GM18499 (cell line): ENCODE data around the gene OR5L1.

ENCODE experiments used
- ATAC-seq: cut with Tn5 transposase; IDR thresholded peaks from one replicate; pipeline ENCODE4 v1.9.1; 2021; ENCODE audit warnings: moderate number of reproducible peaks; ENCODE audit not compliant: insufficient read depth, unreplicated experiment

The OR5L1 gene

GRCh38 chr11:55811067-55811466, at the start of gene OR5L1:
OR5L1 (plus strand) TSS chr11:55811367; CDS start chr11:55811467, 100 bp downstream.
- ATAC-seq, result no peak

- no peak for ATAC-seq
Observed at GRCh38 chr11:55773138-55773537, 38.0 kb upstream of the OR5L1 start, which contains the start of gene OR5D13. OR5D13 (plus strand) TSS chr11:55773438; CDS start chr11:55773438, 0 bp downstream.

- ATAC-seq, result no peak
Observed at GRCh38 chr11:55791606-55792005, 19.6 kb upstream of the OR5L1 start.

- no peak for ATAC-seq
Observed at GRCh38 chr11:55793321-55793720, 17.8 kb upstream of the OR5L1 start.

- no peak for ATAC-seq
Observed at GRCh38 chr11:55795256-55795655, 15.9 kb upstream of the OR5L1 start, which contains the start of gene OR5D14. OR5D14 (plus strand) TSS chr11:55795556; CDS start chr11:55795556, 0 bp downstream.

DNA sequence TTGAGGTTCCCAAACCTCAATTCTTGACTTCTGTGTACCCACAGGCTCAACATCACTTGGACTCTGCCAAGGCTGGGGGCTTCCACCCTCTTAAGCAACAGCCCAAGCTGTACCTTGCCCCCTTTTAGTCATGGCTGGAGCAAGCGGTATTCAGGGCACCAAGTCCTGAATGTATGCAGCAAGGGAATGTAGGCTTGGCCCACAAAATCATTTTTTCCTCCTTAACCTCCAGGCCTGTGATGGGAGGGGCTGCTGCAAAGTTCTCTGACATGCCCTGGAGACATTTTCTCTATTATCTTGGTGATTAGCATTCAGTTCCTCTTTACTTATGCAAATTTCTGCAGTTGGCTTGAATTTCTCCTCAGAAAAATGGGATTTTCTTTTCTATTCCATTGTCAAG, 4.9 kb upstream of the OR5L1 start:
- ATAC-seq, result no peak

DNA sequence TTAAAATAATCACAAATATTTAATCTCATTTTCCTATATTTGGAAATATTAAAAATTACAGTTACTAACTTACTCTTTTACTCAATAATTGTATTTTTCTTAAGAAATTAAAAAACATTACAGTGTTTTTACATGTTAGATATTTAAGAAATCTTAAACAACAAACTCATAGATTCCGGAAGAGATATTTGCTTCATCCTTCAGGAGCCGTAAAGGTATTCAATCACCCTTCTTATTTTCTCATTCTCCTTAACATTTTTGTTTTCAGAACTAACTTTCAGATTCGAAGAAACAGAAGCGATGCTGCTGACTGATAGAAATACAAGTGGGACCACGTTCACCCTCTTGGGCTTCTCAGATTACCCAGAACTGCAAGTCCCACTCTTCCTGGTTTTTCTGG, 8.2 kb downstream of the OR5L1 start, which contains the start of gene OR5D18:
Gene OR5D18 (plus strand): TSS at position 301 of the 400 bp plus-strand sequence. CDS start 0 bp downstream, at position 301.
- ATAC-seq, result no peak

DNA sequence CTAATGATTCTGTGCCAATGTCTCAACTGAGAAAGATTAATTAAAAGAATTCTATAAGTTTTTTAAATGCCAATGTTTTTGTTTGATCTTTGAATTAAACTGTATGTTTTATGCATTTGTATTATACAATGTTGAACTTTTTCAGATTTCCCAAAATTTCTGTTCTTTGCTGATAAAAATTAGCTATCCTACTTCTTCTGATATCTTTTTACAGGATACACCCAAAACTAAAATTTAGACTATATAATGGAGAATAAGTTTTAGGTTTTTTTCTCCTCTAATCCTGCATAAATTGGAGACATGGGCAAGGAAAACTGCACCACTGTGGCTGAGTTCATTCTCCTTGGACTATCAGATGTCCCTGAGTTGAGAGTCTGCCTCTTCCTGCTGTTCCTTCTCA, 15.8 kb downstream of the OR5L1 start, which contains the start of gene OR5L2:
Gene OR5L2 (plus strand): TSS at position 301 of the 400 bp plus-strand sequence. CDS start 0 bp downstream, at position 301.
- ATAC-seq, result no peak

- ATAC-seq, result no peak
Observed at GRCh38 chr11:55838452-55838851, 27.3 kb downstream of the OR5L1 start, which contains the start of gene OR5D16. OR5D16 (plus strand) TSS chr11:55838752; CDS start chr11:55838752, 0 bp downstream.

DNA sequence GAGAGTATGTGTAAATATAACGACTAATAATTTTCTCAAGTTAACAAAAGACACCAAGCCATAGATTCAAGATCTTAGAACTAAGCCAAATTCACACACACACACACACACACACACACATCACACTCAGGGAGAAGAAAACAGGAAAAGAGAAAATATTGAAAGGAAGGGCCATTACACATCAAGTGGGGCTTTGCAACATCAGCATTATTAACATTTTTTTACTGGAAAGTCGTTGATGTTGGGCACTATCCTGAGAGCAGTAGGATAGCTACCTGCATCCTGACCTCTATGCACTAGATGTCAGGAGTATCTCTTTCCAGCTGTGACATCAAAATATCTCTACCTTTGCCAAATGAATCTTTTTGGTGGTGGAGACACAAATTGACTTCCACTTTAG, 36.3 kb downstream of the OR5L1 start:
- ATAC-seq, result no peak

GRCh38 chr11:55849037-55849436, 37.9 kb downstream of the OR5L1 start:
- ATAC-seq, result no peak

DNA sequence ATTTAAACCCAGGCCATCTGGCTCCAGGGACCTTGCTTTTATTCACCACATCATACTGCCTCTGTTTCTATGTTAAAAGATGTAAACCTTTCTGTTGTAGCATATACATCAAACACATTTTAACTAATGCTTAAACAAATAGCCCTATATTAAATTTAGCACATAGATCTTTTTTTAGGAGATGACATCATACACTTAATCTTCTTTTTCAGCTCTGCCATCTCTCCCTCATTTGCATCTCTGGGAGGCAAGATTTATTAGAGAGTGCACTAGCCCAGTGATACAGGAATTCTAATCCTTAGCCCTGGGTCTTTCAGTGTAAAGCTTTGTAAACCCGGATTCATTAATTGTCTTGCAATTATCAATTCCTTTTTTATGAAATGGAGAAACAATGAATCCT, 41.0 kb downstream of the OR5L1 start:
- no peak for ATAC-seq

DNA sequence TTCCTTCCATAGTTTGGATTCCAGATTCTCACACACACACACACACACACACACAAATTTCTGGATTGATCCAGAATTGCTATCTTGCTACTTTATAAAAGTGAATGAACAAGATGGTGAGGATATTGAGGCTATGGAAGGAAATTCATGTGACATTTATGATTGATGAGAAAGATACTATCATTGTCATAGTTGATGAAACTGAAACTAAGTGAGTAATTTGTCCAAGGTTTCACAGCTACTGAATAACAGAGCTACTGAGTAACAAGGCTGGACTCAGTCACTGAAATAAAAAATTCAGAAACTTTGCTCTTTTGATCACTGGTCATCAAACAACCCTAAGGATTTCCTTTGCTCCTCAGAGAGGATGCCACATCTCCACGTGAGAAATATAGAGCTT, 43.5 kb downstream of the OR5L1 start:
- ATAC-seq, result no peak
